ENCODE results near the gene ADARB2. TPM values are rescaled to one million over a fixed set of nuclear protein-coding genes. Genes with fewer than 3 reads are reported as not detected.

The ADARB2 gene
- total and polyA plus RNA-seq, 8 donors = 0.41 to 0.92 (median 0.76) TPM

GRCh38 chr10:1210667-1211066 lies 526.7 kb downstream of the ADARB2 start:
- DNase-seq (no peak), ATAC-seq (no peak)
- Histone ChIP-seq H3K4me3 (no peak overlapping the region), H3K27ac (no peak overlapping the region), H3K9me3 (no peaks in the 10 kb centered on the region), H3K36me3 (no peaks in the 10 kb centered on the region), H3K27me3 (peaks cover 0 to 5% of the 10 kb centered on the region in 2 donors), H3K4me1 (no peaks in the 10 kb centered on the region)
- intact Hi-C loops (cut with DNase I) = no loop called here
- TF ChIP-seq CTCF (IDR thresholded peaks at IDR 0.05) = no peak

- Histone ChIP-seq H3K36me3 (no peaks in the 10 kb centered on the region), H3K4me3 (no peak overlapping the region), H3K27ac (no peak overlapping the region), H3K4me1 (no peaks in the 10 kb centered on the region), H3K9me3 (no peaks in the 10 kb centered on the region), H3K27me3 (peaks cover 0 to 5% of the 10 kb centered on the region in 2 donors)
- intact Hi-C loops (cut with DNase I) = no loop called here
- DNase-seq (no peak), ATAC-seq (no peak)
- no peak for TF ChIP-seq CTCF (IDR thresholded peaks at IDR 0.05)
These were observed 527.9 kb downstream of the ADARB2 start for GRCh38 chr10:1209355-1209979.

GRCh38 chr10:1208366-1209311 lies 528.7 kb downstream of the ADARB2 start:
- Histone ChIP-seq H3K4me3 (no peak overlapping the region), H3K4me1 (no peaks in the 10 kb centered on the region), H3K9me3 (no peaks in the 10 kb centered on the region), H3K27me3 (peaks cover 0 to 5% of the 10 kb centered on the region in 2 donors), H3K27ac (no peak overlapping the region), H3K36me3 (no peaks in the 10 kb centered on the region)
- DNase-seq = no peak
- no peak for TF ChIP-seq CTCF (IDR thresholded peaks at IDR 0.05)
- ATAC-seq = no peak
- intact Hi-C loops (cut with DNase I) = no loop called here

- TF ChIP-seq CTCF (IDR thresholded peaks at IDR 0.05) = no peak
- H3K27me3 ChIP-seq = peaks cover 0 to 5% of the 10 kb centered on the region in 2 donors
- intact Hi-C loops (cut with DNase I) = no loop called here
- no peaks in the 10 kb centered on the region for H3K4me1 ChIP-seq
- H3K9me3 ChIP-seq = no peaks in the 10 kb centered on the region
- DNase-seq (no peak), ATAC-seq (no peak)
- H3K36me3 ChIP-seq = no peaks in the 10 kb centered on the region
- H3K4me3 ChIP-seq = no peak overlapping the region
- no peak overlapping the region for H3K27ac ChIP-seq
These were observed 530.7 kb downstream of the ADARB2 start for GRCh38 chr10:1206601-1207000.

GRCh38 chr10:1206101-1206500 lies 531.2 kb downstream of the ADARB2 start:
- no peaks in the 10 kb centered on the region for H3K9me3 ChIP-seq
- no peak overlapping the region for H3K27ac ChIP-seq
- no peaks in the 10 kb centered on the region for H3K4me1 ChIP-seq
- no peak for ATAC-seq
- H3K36me3 ChIP-seq = no peaks in the 10 kb centered on the region
- no peak for DNase-seq
- H3K4me3 ChIP-seq = no peak overlapping the region
- peaks cover 0 to 5% of the 10 kb centered on the region in 2 donors for H3K27me3 ChIP-seq
- intact Hi-C loops (cut with DNase I) = no loop called here
- no peak for TF ChIP-seq CTCF (IDR thresholded peaks at IDR 0.05)
